H1 (cell line): ENCODE results near the gene WDR74. TPM values are rescaled to one million over a fixed set of nuclear protein-coding genes. Genes with fewer than 3 reads are reported as not detected.

Experiments used
- ASH2L ChIP-seq: fragments of 200-600, 300-600 bp; sonication (generic); IDR thresholded peaks from one replicate; pipeline ENCODE4 v1.7.1; 2017; ENCODE audit warnings: low read length
- BCL11A ChIP-seq, 2 experiments: IDR thresholded peaks; one replicate each; pipeline ENCODE4 v1.6.1; 2011; ENCODE audit warnings: low read depth in 2 of 2, low read length in 2 of 2, mild to moderate bottlenecking in 2 of 2
- CHD1 ChIP-seq: IDR thresholded peaks from 2 replicates; pipeline ENCODE4 v1.6.1; 2012; ENCODE audit warnings: low read depth, low read length, improper control_type of control experiment
- CHD2 ChIP-seq: IDR thresholded peaks from 2 replicates; pipeline ENCODE4 v1.6.1; 2012; ENCODE audit warnings: low read length, improper control_type of control experiment
- CTBP2 ChIP-seq: IDR thresholded peaks from 2 replicates; pipeline ENCODE4 v1.7.0; 2011; ENCODE audit warnings: borderline replicate concordance, mild to moderate bottlenecking, moderate library complexity, mixed read lengths, low read length; ENCODE audit not compliant: insufficient read depth, insufficient read length
- EGR1 ChIP-seq: IDR thresholded peaks from 2 replicates; pipeline ENCODE4 v1.6.1; 2011; ENCODE audit warnings: low read depth, low read length, borderline replicate concordance
- EP300 ChIP-seq, 2 experiments: IDR thresholded peaks; 1 replicate in 1 of 2; 2 replicates in 1 of 2; pipeline ENCODE4 v1.6.1; 2011 to 2012; ENCODE audit warnings: low read depth in 2 of 2, low read length in 2 of 2, mild to moderate bottlenecking in 2 of 2, borderline replicate concordance in 1 of 2, inconsistent platforms in 1 of 2, moderate library complexity in 1 of 2
- FOSL1 ChIP-seq: IDR thresholded peaks from 2 replicates; pipeline ENCODE4 v1.6.1; 2011; ENCODE audit warnings: mild to moderate bottlenecking, low read depth, low read length, moderate library complexity; ENCODE audit not compliant: insufficient read depth
- GABPA ChIP-seq: IDR thresholded peaks from 2 replicates; pipeline ENCODE4 v1.6.1; 2011; ENCODE audit warnings: mild to moderate bottlenecking, low read length, moderate library complexity, borderline replicate concordance; ENCODE audit not compliant: insufficient read depth
- GTF2F1 ChIP-seq: IDR thresholded peaks from 2 replicates; pipeline ENCODE4 v1.6.1; 2012; ENCODE audit warnings: low read depth, low read length, improper control_type of control experiment, borderline replicate concordance
- JUND ChIP-seq: IDR thresholded peaks from 2 replicates; pipeline ENCODE4 v1.6.1; 2011; ENCODE audit warnings: mild to moderate bottlenecking, improper control_type of control experiment, low read length
- KDM1A ChIP-seq: fragments of 200-600, 300-600 bp; sonication (generic); IDR thresholded peaks from 2 replicates; pipeline ENCODE4 v1.7.1; 2016; ENCODE audit warnings: mild to moderate bottlenecking, low read length, borderline replicate concordance
- POLR2AphosphoS5 ChIP-seq: IDR thresholded peaks from 2 replicates; pipeline ENCODE4 v1.6.1; 2011; ENCODE audit warnings: low read depth, low read length
- RAD21 ChIP-seq, 2 experiments: IDR thresholded peaks in 1 of 2; conservative IDR thresholded peaks in 1 of 2; 2 replicates each; pipeline ENCODE4 v1.6.1; 2011; ENCODE audit warnings: low read depth in 2 of 2, low read length in 2 of 2, improper control_type of control experiment in 1 of 2, inconsistent platforms in 1 of 2, mild to moderate bottlenecking in 1 of 2, moderate library complexity in 1 of 2
- SIRT6 ChIP-seq: IDR thresholded peaks from one replicate; pipeline ENCODE4 v1.7.1; 2012; ENCODE audit warnings: low read length, inconsistent platforms
- SIX5 ChIP-seq: IDR thresholded peaks from 2 replicates; pipeline ENCODE4 v1.6.1; 2011; ENCODE audit warnings: mild to moderate bottlenecking, low read depth, low read length
- SP1 ChIP-seq: IDR thresholded peaks from 2 replicates; pipeline ENCODE4 v1.6.1; 2011; ENCODE audit warnings: low read depth, low read length
- SP2 ChIP-seq: IDR thresholded peaks from 2 replicates; pipeline ENCODE4 v1.6.1; 2012; ENCODE audit warnings: mild to moderate bottlenecking, low read length, inconsistent platforms
- TBP ChIP-seq: IDR thresholded peaks from 2 replicates; pipeline ENCODE4 v1.6.1; 2011; ENCODE audit warnings: low read depth, low read length, improper control_type of control experiment
- TEAD4 ChIP-seq: IDR thresholded peaks from 2 replicates; pipeline ENCODE4 v1.6.1; 2012; ENCODE audit warnings: low read depth, low read length, inconsistent platforms, mixed read lengths
- ZNF274 ChIP-seq: IDR thresholded peaks from 2 replicates; pipeline ENCODE4 v1.7.0; 2012; ENCODE audit warnings: low read length, borderline replicate concordance; ENCODE audit errors: extremely low read depth
- polyA plus RNA-seq, 7 experiments: library from polyadenylated mRNA; depleted of rRNA in 3 of 7; stranded (reverse) in 5 of 7; unstranded in 2 of 7; fragments of >200 nt in 5 of 7; fragments of 200-250 nt in 2 of 7; gene quantifications; 1 replicate in 5 of 7; 2 replicates in 1 of 7; 4 replicates in 1 of 7; pipeline versions ENCODE4 v1.2.1 to v1.2.3, GENCODE V29; 2011 to 2013; ENCODE audit warnings: missing spikeins in 2 of 7, mixed read lengths in 2 of 7
- total RNA-seq: library from RNA; stranded (reverse); fragmentation: NEBNext Ultra II Directional; extraction: Animal tissue kit (Norgen Biotek cat#: 25700); gene quantifications from 2 replicates; pipeline ENCODE4 v1.2.1, GENCODE V29; 2021
- TF ChIP-seq, protein P1 (sequence below): IDR thresholded peaks from 2 replicates; pipeline ENCODE4 v1.6.1; 2011; ENCODE audit warnings: low read depth, mild to moderate bottlenecking, low read length; ENCODE audit not compliant: insufficient read depth

WDR74 gene
- total and polyA plus RNA-seq, 2 of the 8 experiments (the other 6 are each of a cell fraction or from before 2014, with no cell fraction given), result 93.6 to 97.0 TPM

DNA sequence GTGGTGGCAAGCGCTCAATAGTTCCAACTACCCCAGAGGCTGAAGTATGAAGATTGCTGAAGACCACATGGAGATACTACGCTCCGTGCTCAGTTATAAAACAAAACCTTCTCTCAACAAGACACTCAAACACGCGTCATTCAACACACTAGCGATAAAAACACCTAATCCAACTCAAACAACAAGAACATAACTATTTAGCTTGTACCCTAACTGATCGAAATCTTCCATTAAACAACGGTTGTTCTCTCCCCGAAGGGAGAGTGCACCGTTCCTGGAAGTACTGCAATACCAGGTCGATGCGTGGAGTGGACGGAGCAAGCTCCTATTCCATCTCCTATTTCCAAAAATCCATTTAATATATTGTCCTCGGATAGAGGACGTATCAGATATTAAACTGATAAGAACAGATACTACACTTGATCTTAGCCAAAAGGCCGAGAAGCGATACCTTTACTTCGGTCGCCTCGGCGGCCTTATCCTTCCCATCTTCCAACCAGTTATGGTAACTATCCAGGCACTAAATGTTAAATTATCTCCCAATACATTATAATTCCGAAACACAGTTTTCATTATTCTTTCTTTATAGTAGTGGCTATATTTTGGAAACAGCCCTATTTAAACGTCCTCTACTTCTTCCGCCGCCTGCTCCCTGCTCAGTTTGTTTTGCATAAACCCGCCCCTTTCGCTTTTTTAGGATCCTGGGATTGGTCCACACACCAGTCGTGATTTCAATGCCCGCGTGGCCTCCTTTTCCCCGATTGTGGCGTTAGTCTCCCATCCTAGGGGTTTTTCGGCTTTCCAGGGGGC is 2.2 kb upstream of the WDR74 start (continued):
- peak in 1 of 2 experiments; percentile 68 for TF ChIP-seq BCL11A (IDR thresholded peaks at IDR 0.05; ENCODE audit: low read depth in 2 of 2, low read length in 2 of 2)
- TF ChIP-seq CHD1, result no peak
- 0 out of 2 replicates have a peak, but pooled peaks have one; percentile 7 for TF ChIP-seq GABPA
- TF ChIP-seq CTBP2, result no peak
- peak; percentile 98 for TF ChIP-seq TBP
- peak; percentile 83 for TF ChIP-seq CHD2
- TF ChIP-seq, protein P1, sequence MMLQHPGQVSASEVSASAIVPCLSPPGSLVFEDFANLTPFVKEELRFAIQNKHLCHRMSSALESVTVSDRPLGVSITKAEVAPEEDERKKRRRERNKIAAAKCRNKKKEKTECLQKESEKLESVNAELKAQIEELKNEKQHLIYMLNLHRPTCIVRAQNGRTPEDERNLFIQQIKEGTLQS, result no peak
- peak; percentile 100 for TF ChIP-seq GTF2F1
- TF ChIP-seq KDM1A, result no peak
- no peak for TF ChIP-seq ZNF274
- TF ChIP-seq JUND, result peak; percentile 82
- peak; percentile 94 for TF ChIP-seq SP1
- no peak for TF ChIP-seq TEAD4
- TF ChIP-seq EGR1, result peak; percentile 91; the same call in 1 of the 2 replicates
- 0 out of 3 replicates have a peak, but pooled peaks of 1 of the 2 experiments have one; percentile 63 for TF ChIP-seq EP300 (IDR thresholded peaks at IDR 0.05; ENCODE audit: borderline replicate concordance in 1 of 2, low read depth in 2 of 2, low read length in 2 of 2)
- TF ChIP-seq SIRT6, result no peak
- peak; percentile 100 for TF ChIP-seq POLR2AphosphoS5
- no peak for TF ChIP-seq SIX5
- TF ChIP-seq SP2, result 0 out of 2 replicates have a peak, but pooled peaks have one; percentile 8
- no peak for TF ChIP-seq ASH2L
- TF ChIP-seq RAD21 (IDR thresholded peaks at IDR 0.05 in 1 of 2, conservative IDR thresholded peaks at IDR 0.05 in 1 of 2; ENCODE audit: low read depth in 2 of 2, low read length in 2 of 2), result no peak
- no peak for TF ChIP-seq FOSL1
